Measurements from ENCODE around the gene LRP6. TPM values are rescaled to one million over a fixed set of nuclear protein-coding genes. Genes with fewer than 3 reads are reported as not detected.
A peak's percentile ranks its signal among the peaks of the same experiment; 100 is the strongest.

Gene LRP6
- total and polyA plus RNA-seq, 2 of the 8 experiments (the other 6 are each of a cell fraction or from before 2014, with no cell fraction given), result 53.6 to 73.2 TPM

DNA sequence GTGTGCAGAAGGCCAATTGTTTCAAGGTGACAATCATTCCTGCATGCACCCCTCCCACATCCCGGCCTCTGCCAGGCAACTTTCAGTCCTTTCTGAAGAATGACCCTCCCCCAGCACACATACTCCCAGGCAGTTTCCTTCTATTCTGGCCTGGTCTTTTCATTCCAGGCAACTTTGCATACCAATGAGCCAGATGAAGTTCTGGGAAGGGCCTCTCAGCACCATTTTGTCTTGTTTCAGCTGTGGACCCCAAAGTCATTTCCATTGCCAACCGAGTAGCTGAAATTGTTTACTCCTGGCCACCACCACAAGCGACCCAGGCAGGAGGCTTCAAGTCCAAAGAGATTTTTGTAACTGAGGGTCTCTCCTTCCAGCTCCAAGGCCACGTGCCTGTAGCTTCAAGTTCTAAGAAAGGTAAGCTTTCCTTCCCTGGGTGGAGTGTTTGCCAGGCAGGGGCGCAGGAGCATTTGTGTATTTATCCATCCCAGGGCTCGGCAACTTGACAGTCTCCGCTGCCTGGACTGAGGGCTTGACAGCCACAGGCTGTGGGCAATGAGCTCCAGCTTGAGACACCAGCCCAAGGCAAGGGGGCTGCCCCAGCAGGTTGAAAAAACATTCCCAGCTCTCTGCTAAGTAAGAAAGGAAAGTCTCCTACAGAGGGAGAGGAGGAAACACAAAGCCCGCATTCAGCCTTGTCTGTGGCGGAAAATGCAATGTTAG is 179.7 kb downstream of the LRP6 start:
- peak overlapping the region; percentile 82 for H2BK20ac ChIP-seq (ENCODE audit: low read length)
- peaks cover 0 to 2% (median 0%) of the 10 kb centered on the region in 4 experiments; a peak in 1 of 7 replicates for H3K27me3 ChIP-seq (replicated peaks in 1 of 4; ENCODE audit: control insufficient read depth in 3 of 4, extremely low read depth in 1 of 4, insufficient read depth in 3 of 4, low read length in 3 of 4)
- peak overlapping the region in 1 of 4 experiments; percentile 23; a peak in 3 of 8 replicates for H3K4me3 ChIP-seq (ENCODE audit: extremely low read depth in 1 of 4, insufficient read depth in 2 of 4, low read depth in 3 of 4, low read length in 4 of 4)
- H2BK12ac ChIP-seq (ENCODE audit: low read depth, low read length), result peak overlapping the region; percentile 97
- peak overlapping the region; percentile 92 for H4K91ac ChIP-seq (replicated peaks; ENCODE audit: insufficient read length, low read length)
- peaks cover 13 to 18% (median 16%) of the 10 kb centered on the region in 4 experiments for H3K4me1 ChIP-seq (replicated peaks in 1 of 4; ENCODE audit: control insufficient read depth in 3 of 4, insufficient read depth in 4 of 4, low read length in 3 of 4)
- H4K8ac ChIP-seq (ENCODE audit: extremely low read depth, insufficient read depth, low read length), result no peak overlapping the region
- peak overlapping the region; percentile 9 to 39 for H3K4me2 ChIP-seq (ENCODE audit: insufficient read depth in 1 of 2, low read depth in 2 of 2, low read length in 2 of 2)
- no peak overlapping the region for H3K23ac ChIP-seq (ENCODE audit: insufficient read length)
- H3K27ac ChIP-seq (ENCODE audit: low read depth, low read length), result peak overlapping the region; percentile 41; the same call in 1 of the 2 replicates
- peaks cover 2% of the 10 kb centered on the region; the same call in 1 of the 2 replicates for H3K23me2 ChIP-seq (ENCODE audit: low read depth, low read length)
- peak overlapping the region; percentile 93 for H2BK15ac ChIP-seq (ENCODE audit: low read length)
- H4K20me1 ChIP-seq (replicated peaks in 1 of 2; ENCODE audit: control insufficient read depth in 1 of 2, insufficient read depth in 2 of 2, low read length in 2 of 2), result no peaks in the 10 kb centered on the region
- peak overlapping the region; percentile 90 for H2BK5ac ChIP-seq (ENCODE audit: low read depth, low read length)
- no peak overlapping the region for H3K9ac ChIP-seq (replicated peaks in 1 of 4; ENCODE audit: extremely low read depth in 1 of 4, low read depth in 3 of 4, low read length in 3 of 4)
- FAIRE-seq, result peak; percentile 77
- peak overlapping the region; percentile 54 for H3K4ac ChIP-seq (replicated peaks; ENCODE audit: insufficient read length, low read depth, low read length)
- 69% methylated on average over 9 of the region's 9 CpGs; no CpG with 5 or more reads in 1 of the 2 experiments for WGBS, 2 experiments (ENCODE audit: extremely low coverage in 1 of 2, insufficient coverage in 1 of 2, insufficient read length in 1 of 2, insufficient replicate concordance in 2 of 2, low coverage in 1 of 2, low lambda C conversion rate in 2 of 2, missing lambda C conversion rate in 1 of 2)
- H2BK120ac ChIP-seq (replicated peaks; ENCODE audit: low read depth, low read length), result peak overlapping the region; percentile 57
- no peaks in the 10 kb centered on the region for H3K79me1 ChIP-seq (ENCODE audit: low read depth, low read length)
- no peaks in the 10 kb centered on the region for H3K79me2 ChIP-seq (ENCODE audit: control insufficient read depth in 1 of 2, insufficient read depth in 2 of 2, low read length in 2 of 2)
- no peak overlapping the region for H3K14ac ChIP-seq (ENCODE audit: insufficient read length)
- no peak overlapping the region for H3K56ac ChIP-seq (replicated peaks; ENCODE audit: insufficient read length, low read depth, low read length)
- peak overlapping the region; percentile 76 for H3K18ac ChIP-seq (ENCODE audit: extremely low read depth, low read length)
- H2AFZ ChIP-seq (ENCODE audit: low read length), result no peak overlapping the region
- 0 out of 4 replicates have a peak, but pooled peaks cover 0 to 2% of the 10 kb centered on the region in 2 experiments for H3K9me3 ChIP-seq (ENCODE audit: insufficient read depth in 2 of 2, low read depth in 1 of 2, low read length in 1 of 2)
- POLR2A ChIA-PET (ENCODE audit: partially characterized antibody), result interaction anchor here (1.0 to 2.0 kb wide), 8 partner anchors 9 to 631 kb away, joined by 3 to 11 read pairs (median 3); partner anchors contain the start of gene LRP6
- peak overlapping the region; percentile 53; the same call in 1 of the 2 replicates for H2AK5ac ChIP-seq (ENCODE audit: low read depth, low read length)
- CTCF ChIA-PET (ENCODE audit: partially characterized antibody), result interaction anchor here (0.6 to 2.2 kb wide), 8 partner anchors 10 to 294 kb away, joined by 3 to 6 read pairs (median 5); partner anchors contain the start of gene BCL2L14
- peak in 1 of 2 experiments; percentile 25 for DNase-seq (ENCODE audit: low read depth in 1 of 2, low spot score in 2 of 2)
- no peak overlapping the region for H4K5ac ChIP-seq (ENCODE audit: insufficient read length, low read depth, low read length)
- H3K36me3 ChIP-seq (ENCODE audit: control insufficient read depth in 2 of 4, insufficient read depth in 4 of 4, low read length in 3 of 4), result no peaks in the 10 kb centered on the region
- TF ChIP-seq TBP (IDR thresholded peaks at IDR 0.05; ENCODE audit: low read depth, low read length), result 0 out of 2 replicates have a peak, but pooled peaks have one; percentile 19
- TF ChIP-seq YY1 (IDR thresholded peaks at IDR 0.05; ENCODE audit: low read depth, low read length), result peak; percentile 68; the same call in 1 of the 2 replicates
- TF ChIP-seq, protein P1, sequence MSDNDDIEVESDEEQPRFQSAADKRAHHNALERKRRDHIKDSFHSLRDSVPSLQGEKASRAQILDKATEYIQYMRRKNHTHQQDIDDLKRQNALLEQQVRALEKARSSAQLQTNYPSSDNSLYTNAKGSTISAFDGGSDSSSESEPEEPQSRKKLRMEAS (IDR thresholded peaks at IDR 0.05), result peak; percentile 74
- TF ChIP-seq, protein P2, sequence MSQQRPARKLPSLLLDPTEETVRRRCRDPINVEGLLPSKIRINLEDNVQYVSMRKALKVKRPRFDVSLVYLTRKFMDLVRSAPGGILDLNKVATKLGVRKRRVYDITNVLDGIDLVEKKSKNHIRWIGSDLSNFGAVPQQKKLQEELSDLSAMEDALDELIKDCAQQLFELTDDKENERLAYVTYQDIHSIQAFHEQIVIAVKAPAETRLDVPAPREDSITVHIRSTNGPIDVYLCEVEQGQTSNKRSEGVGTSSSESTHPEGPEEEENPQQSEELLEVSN (IDR thresholded peaks at IDR 0.05), result peak; percentile 86
- peak; percentile 21 for TF ChIP-seq KDM4A (IDR thresholded peaks at IDR 0.05; ENCODE audit: low read depth, low read length, severe bottlenecking)
- no peak for TF ChIP-seq RNF2 (IDR thresholded peaks at IDR 0.05; ENCODE audit: borderline replicate concordance, low read depth, low read length, missing control alignments, poor library complexity, severe bottlenecking)
- TF ChIP-seq RBBP5 (IDR thresholded peaks at IDR 0.05; ENCODE audit: borderline replicate concordance, low read depth, low read length), result no peak
- TF ChIP-seq SP1 (IDR thresholded peaks at IDR 0.05; ENCODE audit: low read depth, low read length), result 0 out of 2 replicates have a peak, but pooled peaks have one; percentile 36
- TF ChIP-seq SIX5 (IDR thresholded peaks at IDR 0.05; ENCODE audit: low read depth, low read length), result no peak
- TF ChIP-seq TAF7 (optimal IDR thresholded peaks at IDR 0.05; ENCODE audit: borderline replicate concordance, low read depth, low read length), result no peak

Data from H1 (cell line).